Measurements from ENCODE around the gene NBEA. TPM values are rescaled to one million over a fixed set of nuclear protein-coding genes. Genes with fewer than 3 reads are reported as not detected.

Gene NBEA
- total and polyA plus RNA-seq, 2 experiments from 2014 or later: 9.1 to 29.1 TPM

DNA sequence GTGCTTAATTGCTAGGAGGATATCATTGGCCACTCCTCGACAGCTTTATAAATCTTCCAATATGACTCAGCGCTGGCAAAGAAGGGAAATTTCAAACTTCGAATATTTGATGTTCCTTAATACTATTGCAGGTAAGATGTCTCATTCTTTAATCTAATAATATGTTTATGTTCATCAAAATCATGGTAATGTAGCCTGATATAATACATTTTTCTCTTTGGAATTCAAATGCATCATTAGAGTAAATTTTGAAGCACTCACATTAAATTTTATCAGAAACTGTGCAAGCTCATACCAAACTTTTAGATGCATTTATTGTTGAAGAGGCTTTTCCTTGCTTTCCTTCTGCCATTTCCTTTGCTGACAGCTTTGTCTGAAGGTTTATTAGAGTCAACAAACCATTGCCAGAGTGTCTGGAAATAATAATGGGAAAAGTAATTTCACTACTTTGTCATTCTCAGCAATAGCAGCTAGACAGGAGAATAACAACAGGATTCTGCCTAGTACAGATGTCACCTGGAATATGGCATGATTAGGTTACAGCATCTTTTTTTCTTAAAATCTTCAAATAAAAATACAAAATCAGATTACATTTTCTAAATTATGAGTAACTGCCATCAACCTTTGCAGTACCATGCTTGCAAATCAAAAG is 613.0 kb downstream of the NBEA start (continued):
- TF ChIP-seq ZNF462 (CRISPR knock-in tag; IDR thresholded peaks at IDR 0.05): no peak
- no peak for TF ChIP-seq POLR2AphosphoS5 (IDR thresholded peaks at IDR 0.05; ENCODE audit: low read depth)

GRCh38 chr13:35557475-35557874 is 615.4 kb downstream of the NBEA start:
- DNase-seq (ENCODE audit: low spot score) (no peak), ATAC-seq (no peak)
- H3K4me3 ChIP-seq: no peak overlapping the region
- no peaks in the 10 kb centered on the region for H3K4me1 ChIP-seq (ENCODE audit: insufficient read depth)
- H3K27me3 ChIP-seq (ENCODE audit: insufficient read depth): no peaks in the 10 kb centered on the region
- Mint-ChIP-seq H3K9me3 (no peaks in the 10 kb centered on the region), H3K27me3 (ENCODE audit: insufficient read depth, low read depth, poor library complexity) (no peaks in the 10 kb centered on the region), H3K36me3 (ENCODE audit: low read depth) (no peaks in the 10 kb centered on the region), H3K27ac (peak overlapping the region; percentile 83), H3K4me3 (no peak overlapping the region), H3K4me1 (no peaks in the 10 kb centered on the region)
- H2AFZ ChIP-seq: no peak overlapping the region
- no peak overlapping the region for H3K27ac ChIP-seq (ENCODE audit: low read depth)
- H3K36me3 ChIP-seq (ENCODE audit: insufficient read depth): no peaks in the 10 kb centered on the region
- H3K9me2 ChIP-seq (ENCODE audit: insufficient read depth): no peaks in the 10 kb centered on the region
- no peaks in the 10 kb centered on the region for H4K20me1 ChIP-seq (replicated peaks; ENCODE audit: insufficient read depth)
- no peaks in the 10 kb centered on the region for H3F3A ChIP-seq (replicated peaks; ENCODE audit: low read depth)
- no peaks in the 10 kb centered on the region for H3K79me2 ChIP-seq (replicated peaks; ENCODE audit: insufficient read depth)
- H3K4me2 ChIP-seq: no peak overlapping the region
- no peak for TF ChIP-seq EZH2 (IDR thresholded peaks at IDR 0.05; ENCODE audit: low read depth, unreplicated experiment)
- TF ChIP-seq, protein P1, sequence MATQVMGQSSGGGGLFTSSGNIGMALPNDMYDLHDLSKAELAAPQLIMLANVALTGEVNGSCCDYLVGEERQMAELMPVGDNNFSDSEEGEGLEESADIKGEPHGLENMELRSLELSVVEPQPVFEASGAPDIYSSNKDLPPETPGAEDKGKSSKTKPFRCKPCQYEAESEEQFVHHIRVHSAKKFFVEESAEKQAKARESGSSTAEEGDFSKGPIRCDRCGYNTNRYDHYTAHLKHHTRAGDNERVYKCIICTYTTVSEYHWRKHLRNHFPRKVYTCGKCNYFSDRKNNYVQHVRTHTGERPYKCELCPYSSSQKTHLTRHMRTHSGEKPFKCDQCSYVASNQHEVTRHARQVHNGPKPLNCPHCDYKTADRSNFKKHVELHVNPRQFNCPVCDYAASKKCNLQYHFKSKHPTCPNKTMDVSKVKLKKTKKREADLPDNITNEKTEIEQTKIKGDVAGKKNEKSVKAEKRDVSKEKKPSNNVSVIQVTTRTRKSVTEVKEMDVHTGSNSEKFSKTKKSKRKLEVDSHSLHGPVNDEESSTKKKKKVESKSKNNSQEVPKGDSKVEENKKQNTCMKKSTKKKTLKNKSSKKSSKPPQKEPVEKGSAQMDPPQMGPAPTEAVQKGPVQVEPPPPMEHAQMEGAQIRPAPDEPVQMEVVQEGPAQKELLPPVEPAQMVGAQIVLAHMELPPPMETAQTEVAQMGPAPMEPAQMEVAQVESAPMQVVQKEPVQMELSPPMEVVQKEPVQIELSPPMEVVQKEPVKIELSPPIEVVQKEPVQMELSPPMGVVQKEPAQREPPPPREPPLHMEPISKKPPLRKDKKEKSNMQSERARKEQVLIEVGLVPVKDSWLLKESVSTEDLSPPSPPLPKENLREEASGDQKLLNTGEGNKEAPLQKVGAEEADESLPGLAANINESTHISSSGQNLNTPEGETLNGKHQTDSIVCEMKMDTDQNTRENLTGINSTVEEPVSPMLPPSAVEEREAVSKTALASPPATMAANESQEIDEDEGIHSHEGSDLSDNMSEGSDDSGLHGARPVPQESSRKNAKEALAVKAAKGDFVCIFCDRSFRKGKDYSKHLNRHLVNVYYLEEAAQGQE (IDR thresholded peaks at IDR 0.05; ENCODE audit: unreplicated experiment): no peak
- TF ChIP-seq POLR2AphosphoS5 (IDR thresholded peaks at IDR 0.05; ENCODE audit: low read depth): no peak

All from GM23338 (cell line).